HL-60 (cell line): Measurements from ENCODE around the gene NETO1.
A peak's percentile ranks its signal among the peaks of the same experiment; 100 is the strongest.

Source experiments
- DNase-seq, 2 experiments: peaks; one replicate each; pipeline ENCODE4 v3.0.0-alpha.2; 2010 to 2020; ENCODE audit warnings: low read depth in 1 of 2, low spot score in 1 of 2
- H3K27ac ChIP-seq: fragments of 250-450 bp; sonication (Bioruptor Pico); replicated peaks from 2 replicates; pipeline ENCODE4 v1.5.1; 2020; ENCODE audit warnings: mild to moderate bottlenecking, moderate library complexity
- H3K27me3 ChIP-seq: fragments of 250-450 bp; sonication (Bioruptor Pico); 2 replicates; pipeline ENCODE4 v1.5.1; 2021; ENCODE audit warnings: mild to moderate bottlenecking, moderate library complexity; ENCODE audit not compliant: insufficient read depth, poor library complexity, severe bottlenecking
- H3K4me3 ChIP-seq: replicated peaks from 2 replicates; pipeline ENCODE4 v1.5.1; 2011; ENCODE audit warnings: mild to moderate bottlenecking, control low read depth, low read length; ENCODE audit not compliant: insufficient read depth
- CTCF ChIP-seq: IDR thresholded peaks from one replicate; pipeline ENCODE4 v1.5.1; 2011; ENCODE audit warnings: low read length, control low read depth, inconsistent platforms; ENCODE audit not compliant: insufficient read depth
- GABPA ChIP-seq: IDR thresholded peaks from 2 replicates; pipeline ENCODE4 v1.6.1; 2012; ENCODE audit warnings: low read depth
- POLR2AphosphoS5 ChIP-seq: IDR thresholded peaks from 2 replicates; pipeline ENCODE4 v1.6.1; 2012; ENCODE audit warnings: low read depth
- REST ChIP-seq: IDR thresholded peaks from 2 replicates; pipeline ENCODE4 v1.6.1; 2012; ENCODE audit warnings: low read depth; ENCODE audit not compliant: insufficient replicate concordance
- SPI1 ChIP-seq: IDR thresholded peaks from 2 replicates; pipeline ENCODE4 v1.6.1; 2012; ENCODE audit warnings: low read depth, mild to moderate bottlenecking, borderline replicate concordance

NETO1 gene

GRCh38 chr18:72833471-72833870 lies 34.3 kb downstream of the NETO1 start:
- no peak for DNase-seq
- Histone ChIP-seq H3K27ac (no peak overlapping the region), H3K27me3 (no peaks in the 10 kb centered on the region), H3K4me3 (no peak overlapping the region)
- no peak for TF ChIP-seq REST
- TF ChIP-seq CTCF: no peak
- no peak for TF ChIP-seq POLR2AphosphoS5
- no peak for TF ChIP-seq SPI1
- no peak for TF ChIP-seq GABPA

GRCh38 chr18:72830109-72830508 lies 37.7 kb downstream of the NETO1 start:
- Histone ChIP-seq H3K27me3 (no peaks in the 10 kb centered on the region), H3K27ac (no peak overlapping the region), H3K4me3 (no peak overlapping the region)
- TF ChIP-seq REST (peak; percentile 98), SPI1 (no peak), GABPA (no peak), CTCF (no peak)
- DNase-seq: no peak

GRCh38 chr18:72828601-72829000 lies 39.2 kb downstream of the NETO1 start:
- Histone ChIP-seq H3K4me3 (no peak overlapping the region), H3K27ac (no peak overlapping the region), H3K27me3 (no peaks in the 10 kb centered on the region)
- no peak for TF ChIP-seq GABPA
- TF ChIP-seq CTCF: no peak
- no peak for TF ChIP-seq REST
- no peak for TF ChIP-seq SPI1
- no peak for TF ChIP-seq POLR2AphosphoS5
- no peak for DNase-seq
